HCT116 (cell line): ENCODE results near the gene THOP1. TPM values are rescaled to one million over a fixed set of nuclear protein-coding genes. Genes with fewer than 3 reads are reported as not detected.

Experiments
- ATAC-seq: fragments of 200-7000 bp; cut with Tn5 transposase; 2 replicates; pipeline ENCODE4 v1.9.1; 2020; ENCODE audit warnings: mild to moderate bottlenecking, moderate library complexity
- BruUV-seq: library from RNA; stranded (reverse); fragments of 400-500 nt; replicated peaks from 2 replicates; lab custom pipeline; 2021; lab: Mats Ljungman, UMichigan
- CTCF ChIA-PET: fragments of 300-600 bp; sonication (Branson Sonifier 250); formaldehyde crosslinking; loops from one replicate; lab custom pipeline; 2021; ENCODE audit warnings: antibody characterized with exemption; lab: Charles Lee
- POLR2A ChIA-PET: fragments of 300-600, 350-600 bp; sonication (Branson Sonifier 250); formaldehyde crosslinking; loops from one replicate; lab custom pipeline; 2021; ENCODE audit warnings: antibody characterized with exemption; lab: Charles Lee
- RAD21 ChIA-PET, 2 experiments: fragments of 300-600 bp; sonication (Branson Sonifier 250); formaldehyde crosslinking; loops; one replicate each; lab custom pipeline; 2023; ENCODE audit warnings: low total read pairs in 2 of 2; ENCODE audit not compliant: uncharacterized antibody in 2 of 2, unreplicated experiment in 2 of 2, low non-redundant PET in 1 of 2; lab: Charles Lee
- DNase-seq: peaks from one replicate; pipeline ENCODE4 v3.0.0-alpha.2; 2010; ENCODE audit warnings: low read depth, low spot score
- H2AFZ ChIP-seq: fragments of 200-600 bp; shearing (Covaris generic), sonication (generic); 2 replicates; pipeline ENCODE4 v1.6.1; 2017; ENCODE audit warnings: low read depth, mixed run types, mixed read lengths, antibody characterized with exemption, low read length; ENCODE audit not compliant: poor library complexity, severe bottlenecking
- H3K27ac ChIP-seq: 2 replicates; pipeline ENCODE4 v1.5.1; 2012; ENCODE audit warnings: low read depth, low read length
- H3K27me3 ChIP-seq: fragments of 200-600 bp; sonication (generic); 2 replicates; pipeline ENCODE4 v1.6.1; 2016; ENCODE audit warnings: mixed run types, low read length, mixed read lengths; ENCODE audit not compliant: insufficient read depth
- H3K36me3 ChIP-seq, 2 experiments: fragments of 200-500 bp in 1 of 2; fragments of 200-600 bp in 1 of 2; sonication (Bioruptor generic) in 1 of 2; sonication (generic) in 1 of 2; 2 replicates each; pipeline versions ENCODE4 v1.5.1 to v1.6.1; 2014 to 2016; ENCODE audit warnings: low read length in 2 of 2, inconsistent platforms in 1 of 2, mixed read lengths in 1 of 2, mixed run types in 1 of 2; ENCODE audit not compliant: insufficient read depth in 2 of 2, control insufficient read depth in 1 of 2
- H3K4me1 ChIP-seq, 2 experiments: fragments of 200-600 bp in 1 of 2; sonication (generic) in 1 of 2; 2 replicates each; pipeline versions ENCODE4 v1.5.1 to v1.6.1; 2012 to 2017; ENCODE audit warnings: low read length in 2 of 2, inconsistent platforms in 1 of 2, mild to moderate bottlenecking in 1 of 2, mixed read lengths in 1 of 2, mixed run types in 1 of 2, moderate library complexity in 1 of 2; ENCODE audit not compliant: insufficient read depth in 2 of 2, control insufficient read depth in 1 of 2
- H3K4me2 ChIP-seq: fragments of 200-600 bp; sonication (generic); 2 replicates; pipeline ENCODE4 v1.6.1; 2017; ENCODE audit warnings: mixed run types, low read length, mixed read lengths
- H3K4me3 ChIP-seq, 2 experiments: fragments of 200-600 bp in 1 of 2; sonication (generic) in 1 of 2; replicated peaks in 1 of 2; 2 replicates each; pipeline ENCODE4 v1.5.1; 2011 to 2016; ENCODE audit warnings: low read length in 2 of 2, control low read depth in 1 of 2, low read depth in 1 of 2, mild to moderate bottlenecking in 1 of 2, mixed read lengths in 1 of 2, mixed run types in 1 of 2
- H3K79me2 ChIP-seq: fragments of 200-600 bp; sonication (generic); 2 replicates; pipeline ENCODE4 v1.6.1; 2017; ENCODE audit warnings: mild to moderate bottlenecking, mixed run types, low read length, moderate library complexity, mixed read lengths; ENCODE audit not compliant: insufficient read depth
- H3K9ac ChIP-seq: fragments of 200-600 bp; sonication (generic); 2 replicates; pipeline ENCODE4 v1.6.1; 2016; ENCODE audit warnings: low read length, mixed read lengths
- H3K9me2 ChIP-seq: fragments of 200-600 bp; sonication (generic), shearing (Covaris generic); 2 replicates; pipeline ENCODE4 v1.6.1; 2017; ENCODE audit warnings: mixed run types, mild to moderate bottlenecking, moderate library complexity; ENCODE audit not compliant: insufficient read depth
- H3K9me3 ChIP-seq, 2 experiments: fragments of 200-500 bp in 1 of 2; fragments of 200-600 bp in 1 of 2; sonication (Bioruptor generic) in 1 of 2; sonication (generic) in 1 of 2; 2 replicates each; pipeline ENCODE4 v1.6.1; 2014 to 2017; ENCODE audit warnings: low read length in 2 of 2, mixed read lengths in 2 of 2, inconsistent platforms in 1 of 2, low read depth in 1 of 2, mild to moderate bottlenecking in 1 of 2, mixed run types in 1 of 2, moderate library complexity in 1 of 2; ENCODE audit not compliant: control insufficient read depth in 1 of 2, insufficient read depth in 1 of 2
- H4K20me1 ChIP-seq: fragments of 200-600 bp; sonication (generic), shearing (Covaris generic); 2 replicates; pipeline ENCODE4 v1.6.1; 2017; ENCODE audit warnings: mixed run types, mild to moderate bottlenecking, moderate library complexity; ENCODE audit not compliant: insufficient read depth
- CEBPB ChIP-seq: IDR thresholded peaks from 2 replicates; pipeline ENCODE4 v1.6.1; 2012; ENCODE audit warnings: low read depth
- ELF1 ChIP-seq: IDR thresholded peaks from 2 replicates; pipeline ENCODE4 v1.6.1; 2012; ENCODE audit warnings: low read depth, borderline replicate concordance
- FOSL1 ChIP-seq: IDR thresholded peaks from 2 replicates; pipeline ENCODE4 v1.6.1; 2012; ENCODE audit warnings: low read depth
- REST ChIP-seq: IDR thresholded peaks from 2 replicates; pipeline ENCODE4 v1.6.1; 2012; ENCODE audit warnings: low read depth
- SP1 ChIP-seq: IDR thresholded peaks from 2 replicates; pipeline ENCODE4 v1.6.1; 2012; ENCODE audit warnings: low read depth
- SRF ChIP-seq: IDR thresholded peaks from 2 replicates; pipeline ENCODE4 v1.6.1; 2012; ENCODE audit warnings: low read depth
- ZNF274 ChIP-seq: fragments of 200-500 bp; sonication (Bioruptor generic); IDR thresholded peaks from 2 replicates; pipeline ENCODE4 v1.6.1; 2014; ENCODE audit warnings: mild to moderate bottlenecking, low read depth, low read length, inconsistent platforms
- intact Hi-C: fragments of 100-400 bp; cut with micrococcal nuclease; formaldehyde crosslinking; loops from 2 replicates; pipeline ENCODE4 v1.10.0; 2022
- total RNA-seq: library from RNA; stranded (reverse); gene quantifications from one replicate; pipeline ENCODE4 v1.2.1, GENCODE V29; 2021; ENCODE audit not compliant: unreplicated experiment
- TF ChIP-seq, protein P1 (sequence below): IDR thresholded peaks from 2 replicates; pipeline ENCODE4 v1.6.1; 2011; ENCODE audit warnings: mild to moderate bottlenecking, low read length, moderate library complexity; ENCODE audit not compliant: insufficient replicate concordance; ENCODE audit errors: extremely low read depth
- TF ChIP-seq, protein P2 (sequence below): IDR thresholded peaks from 2 replicates; pipeline ENCODE4 v1.6.1; 2012

The THOP1 gene
- total RNA-seq, 1 experiment from 2014 or later: 201 TPM

DNA sequence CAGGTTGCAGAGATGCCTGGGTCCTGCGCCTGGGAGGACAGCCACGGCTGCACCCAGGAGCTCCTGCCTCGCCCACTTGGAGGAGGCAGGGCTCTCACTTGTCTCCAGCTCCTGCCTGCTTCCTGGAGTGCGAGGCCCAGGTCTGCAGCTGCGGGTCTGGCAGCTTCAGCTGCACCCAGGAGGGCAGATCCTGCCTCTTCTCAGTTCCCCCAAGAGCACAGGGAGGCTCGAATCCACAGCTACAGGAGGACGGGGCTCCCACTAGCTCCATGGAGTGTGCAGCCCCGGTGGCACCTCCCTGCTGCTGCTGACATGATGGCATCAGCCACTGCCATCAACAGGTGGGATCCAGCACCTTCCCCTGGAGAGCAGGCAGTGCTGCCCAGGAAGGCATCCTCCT is 38.8 kb downstream of the THOP1 start:
- ChIA-PET RAD21 (no interaction called here), POLR2A (no interaction called here), CTCF (no interaction called here)
- no peaks in the 10 kb centered on the region for H3K36me3 ChIP-seq
- H3K27me3 ChIP-seq: no peaks in the 10 kb centered on the region
- DNase-seq (no peak), ATAC-seq (no peak)
- peaks cover 3 to 8% of the 10 kb centered on the region in 2 experiments; a peak in 3 of 4 replicates for H3K4me1 ChIP-seq
- no peaks in the 10 kb centered on the region for H4K20me1 ChIP-seq
- H3K4me3 ChIP-seq: no peak overlapping the region
- TF ChIP-seq ZNF274: no peak
- no peak for TF ChIP-seq FOSL1
- no peak for TF ChIP-seq ELF1
- TF ChIP-seq SRF: no peak
- TF ChIP-seq, protein P1, sequence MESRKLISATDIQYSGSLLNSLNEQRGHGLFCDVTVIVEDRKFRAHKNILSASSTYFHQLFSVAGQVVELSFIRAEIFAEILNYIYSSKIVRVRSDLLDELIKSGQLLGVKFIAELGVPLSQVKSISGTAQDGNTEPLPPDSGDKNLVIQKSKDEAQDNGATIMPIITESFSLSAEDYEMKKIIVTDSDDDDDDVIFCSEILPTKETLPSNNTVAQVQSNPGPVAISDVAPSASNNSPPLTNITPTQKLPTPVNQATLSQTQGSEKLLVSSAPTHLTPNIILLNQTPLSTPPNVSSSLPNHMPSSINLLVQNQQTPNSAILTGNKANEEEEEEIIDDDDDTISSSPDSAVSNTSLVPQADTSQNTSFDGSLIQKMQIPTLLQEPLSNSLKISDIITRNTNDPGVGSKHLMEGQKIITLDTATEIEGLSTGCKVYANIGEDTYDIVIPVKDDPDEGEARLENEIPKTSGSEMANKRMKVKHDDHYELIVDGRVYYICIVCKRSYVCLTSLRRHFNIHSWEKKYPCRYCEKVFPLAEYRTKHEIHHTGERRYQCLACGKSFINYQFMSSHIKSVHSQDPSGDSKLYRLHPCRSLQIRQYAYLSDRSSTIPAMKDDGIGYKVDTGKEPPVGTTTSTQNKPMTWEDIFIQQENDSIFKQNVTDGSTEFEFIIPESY: no peak
- no peak for TF ChIP-seq CEBPB
- no peak for TF ChIP-seq SP1
- TF ChIP-seq, protein P2, sequence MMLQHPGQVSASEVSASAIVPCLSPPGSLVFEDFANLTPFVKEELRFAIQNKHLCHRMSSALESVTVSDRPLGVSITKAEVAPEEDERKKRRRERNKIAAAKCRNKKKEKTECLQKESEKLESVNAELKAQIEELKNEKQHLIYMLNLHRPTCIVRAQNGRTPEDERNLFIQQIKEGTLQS: no peak
- no peak for TF ChIP-seq REST
- H3K9me2 ChIP-seq: no peaks in the 10 kb centered on the region
- no peak overlapping the region for H3K9ac ChIP-seq
- no TSS peak for BruUV-seq
- 0 out of 2 replicates have a peak, but pooled peaks cover 4% of the 10 kb centered on the region for H3K79me2 ChIP-seq
- no peak overlapping the region for H3K4me2 ChIP-seq
- H2AFZ ChIP-seq: no peak overlapping the region
- intact Hi-C loops: no loop called here
- peaks cover 0 to 4% of the 10 kb centered on the region in 2 experiments; a peak in 1 of 4 replicates for H3K9me3 ChIP-seq
- no peak overlapping the region for H3K27ac ChIP-seq
